ENCODE data around the gene TTYH3.
"Not testable (repeated sequence)": the region's sequence is repeated elsewhere in the genome, so short reads cannot be mapped to it uniquely, and the experiment has no call there.

The TTYH3 gene

GRCh38 chr7:2603044-2603965, 28.5 kb upstream of the TTYH3 start:
- DNase-seq = no peak

DNA sequence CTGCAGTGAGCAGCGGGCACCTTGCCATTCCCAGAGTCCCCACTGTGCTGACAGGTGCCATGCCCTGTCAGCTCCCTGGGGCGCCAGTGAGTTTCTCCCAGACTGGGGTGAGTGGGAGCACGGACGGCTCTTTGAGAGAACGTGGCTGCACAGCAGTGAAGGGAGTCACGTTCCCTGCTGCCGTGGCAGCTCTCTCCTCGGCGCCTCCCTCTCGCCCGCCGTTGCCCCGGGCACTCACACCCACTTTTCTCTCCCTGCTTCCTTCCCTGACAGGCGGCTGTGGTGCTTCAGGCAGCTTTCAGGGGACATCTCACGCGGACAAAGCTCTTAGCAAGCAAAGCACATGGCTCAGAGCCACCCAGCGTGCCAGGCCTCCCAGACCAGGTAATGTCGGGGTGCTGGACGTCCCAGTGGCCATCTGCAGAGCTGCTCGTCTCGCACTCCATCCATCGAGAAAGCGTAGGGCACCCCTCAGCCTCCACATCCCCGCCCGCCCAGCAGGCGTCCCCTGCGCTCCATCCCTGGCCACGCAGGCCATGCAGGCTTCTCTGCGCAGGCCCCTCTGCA, 27.1 kb upstream of the TTYH3 start:
- DNase-seq = no peak

- DNase-seq = no peak
Observed at GRCh38 chr7:2605608-2606538, 25.9 kb upstream of the TTYH3 start.

- DNase-seq = no peak
Observed at GRCh38 chr7:2606539-2606936, 25.2 kb upstream of the TTYH3 start.

DNA sequence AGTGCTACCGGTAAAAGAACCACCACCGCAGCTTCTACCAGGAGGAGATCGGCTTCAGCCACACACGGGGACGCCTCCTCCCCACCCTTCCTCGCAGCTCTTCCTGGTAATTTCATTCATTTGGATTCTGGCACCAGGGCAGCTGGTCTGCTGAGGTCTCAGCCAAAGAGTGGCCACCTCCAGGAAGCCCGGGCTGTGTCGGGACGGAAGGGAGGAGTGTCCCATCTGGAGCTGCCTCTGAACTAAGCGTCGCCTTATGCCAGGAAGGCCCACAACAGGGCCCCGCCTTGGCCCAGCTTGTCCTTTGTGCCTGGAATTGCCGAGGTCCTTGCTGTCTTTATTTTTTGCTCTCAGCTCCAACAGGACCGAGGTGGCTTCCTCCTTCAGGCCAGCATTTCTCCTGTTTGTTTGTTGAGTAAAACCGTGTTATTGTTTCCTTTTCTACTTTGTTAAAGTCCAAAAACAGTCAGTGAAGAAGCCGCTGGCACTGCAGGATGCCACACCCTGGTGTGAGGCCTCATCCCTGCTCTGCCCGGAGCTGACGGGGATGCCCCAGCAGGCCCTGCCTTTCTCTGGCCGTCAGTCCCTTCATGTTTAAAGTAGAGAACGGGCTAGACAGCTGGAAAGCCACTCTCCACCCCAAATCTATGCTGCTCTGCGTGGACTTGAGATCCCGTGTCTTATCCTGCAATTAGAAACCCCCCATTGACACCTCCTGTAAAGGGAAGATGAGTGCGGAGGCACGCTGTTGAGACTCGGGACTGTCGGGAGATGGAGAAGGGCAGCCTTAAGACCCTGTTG, 24.5 kb upstream of the TTYH3 start:
- peak; percentile 5 to 65 for DNase-seq

DNA sequence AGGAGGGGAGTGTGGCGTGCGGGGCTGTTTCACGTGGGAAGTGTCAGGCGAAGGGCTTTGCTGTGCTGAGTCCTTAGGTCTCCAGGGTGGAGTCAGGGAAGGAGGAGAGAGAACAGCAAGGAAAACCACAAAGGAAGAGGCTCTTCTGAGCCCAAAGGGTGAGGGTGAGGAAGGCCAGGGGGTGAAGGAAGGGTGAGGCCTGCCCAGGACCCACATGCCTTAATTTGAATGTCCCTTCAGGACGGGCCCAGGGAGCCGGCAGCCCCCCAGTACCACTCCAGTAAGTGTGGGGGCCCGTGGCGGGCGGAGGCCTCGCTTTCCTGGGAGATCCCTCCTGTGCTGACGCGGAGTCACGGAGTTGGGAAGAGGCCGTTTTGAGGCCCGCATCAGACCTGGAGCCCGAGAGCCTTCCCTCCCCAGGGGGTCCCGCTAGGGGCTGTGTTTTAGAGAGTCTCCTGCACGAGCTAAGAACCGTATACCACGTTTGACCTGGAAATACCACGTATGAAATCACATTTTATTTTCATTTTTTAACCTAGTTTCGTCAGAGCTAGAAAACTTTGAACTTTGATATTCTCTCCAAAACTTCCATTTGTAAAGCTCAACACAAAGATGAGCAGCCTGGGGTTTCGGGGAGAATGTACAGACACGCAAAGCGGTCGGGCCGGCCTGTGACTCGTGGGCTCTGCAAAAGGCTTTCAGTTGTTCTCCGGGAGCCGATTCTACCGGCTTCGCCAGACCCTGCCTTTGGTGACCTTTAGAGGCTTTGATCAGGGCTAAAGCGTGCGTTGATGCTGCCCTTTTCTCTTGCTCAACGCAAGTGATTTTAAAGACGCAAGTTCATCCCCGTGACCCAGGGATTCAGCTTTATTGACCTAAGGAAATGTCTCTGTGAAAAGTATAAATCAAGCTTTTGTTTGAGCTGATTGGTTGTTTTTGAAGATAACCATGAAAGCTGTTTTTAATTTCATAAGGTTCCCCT, 23.6 kb upstream of the TTYH3 start:
- DNase-seq = no peak

GRCh38 chr7:2608921-2609411, 22.8 kb upstream of the TTYH3 start:
- no peak for DNase-seq

DNA sequence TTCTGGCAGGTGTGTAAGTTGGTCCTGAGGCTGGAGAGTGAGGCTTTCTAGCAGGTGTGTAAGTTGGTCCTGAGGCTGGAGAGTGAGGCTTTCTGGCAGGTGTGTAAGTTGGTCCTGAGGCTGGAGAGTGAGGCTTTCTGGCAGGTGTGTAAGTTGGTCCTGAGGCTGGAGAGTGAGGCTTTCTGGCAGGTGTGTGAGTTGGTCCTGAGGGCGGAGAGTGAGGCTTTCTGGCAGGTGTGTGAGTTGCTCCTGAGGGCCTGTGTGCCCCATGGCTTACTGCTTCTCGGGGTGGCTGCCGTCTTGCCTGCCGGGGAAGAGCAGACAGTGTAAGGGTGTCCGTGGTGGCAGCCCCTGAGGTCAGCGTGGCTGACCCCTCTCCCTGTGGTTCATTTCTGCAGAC, 22.1 kb upstream of the TTYH3 start:
- DNase-seq = not testable (repeated sequence)

DNA sequence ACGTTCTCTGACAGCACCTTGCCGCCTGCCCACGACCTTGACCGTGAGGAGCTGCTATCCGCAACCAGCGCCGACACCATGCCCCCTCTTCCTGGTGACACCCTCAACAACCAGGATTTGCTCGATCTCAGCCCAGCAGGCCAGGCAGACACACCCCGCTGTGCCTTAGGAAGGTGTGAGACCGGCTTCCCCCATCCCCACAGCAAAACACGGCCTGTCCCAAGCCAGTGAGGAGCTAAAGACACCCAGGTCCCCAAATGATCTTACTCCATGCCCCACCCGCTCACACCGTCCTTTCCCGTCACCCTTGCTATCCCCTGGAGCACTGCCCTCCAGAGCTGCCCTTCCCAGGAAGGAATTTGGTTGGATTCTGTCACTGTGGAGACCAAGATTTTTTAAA, 21.3 kb upstream of the TTYH3 start:
- no peak for DNase-seq

- no peak for DNase-seq
Observed at GRCh38 chr7:2610898-2611297, 20.9 kb upstream of the TTYH3 start.

DNA sequence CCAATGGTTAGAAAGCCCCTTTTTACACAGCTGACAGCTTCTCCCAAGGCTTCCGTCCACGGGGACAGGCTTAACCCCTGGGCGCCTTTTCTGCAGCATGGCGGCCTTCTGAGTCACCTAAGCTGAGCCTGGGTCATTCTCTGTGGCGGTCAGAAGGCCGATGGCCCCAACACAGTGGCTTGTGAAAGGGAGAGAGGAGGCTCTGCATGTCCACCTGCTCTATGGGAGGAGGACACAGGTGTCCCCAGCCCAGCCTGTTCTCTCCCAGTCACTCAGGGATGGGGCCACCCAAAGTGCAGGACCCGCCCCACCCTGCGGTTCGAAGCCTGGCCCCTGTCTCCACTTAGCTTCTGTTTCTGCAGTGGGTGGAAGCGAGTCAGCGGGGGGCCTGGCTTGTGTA, 20.4 kb upstream of the TTYH3 start:
- DNase-seq = no peak

DNA sequence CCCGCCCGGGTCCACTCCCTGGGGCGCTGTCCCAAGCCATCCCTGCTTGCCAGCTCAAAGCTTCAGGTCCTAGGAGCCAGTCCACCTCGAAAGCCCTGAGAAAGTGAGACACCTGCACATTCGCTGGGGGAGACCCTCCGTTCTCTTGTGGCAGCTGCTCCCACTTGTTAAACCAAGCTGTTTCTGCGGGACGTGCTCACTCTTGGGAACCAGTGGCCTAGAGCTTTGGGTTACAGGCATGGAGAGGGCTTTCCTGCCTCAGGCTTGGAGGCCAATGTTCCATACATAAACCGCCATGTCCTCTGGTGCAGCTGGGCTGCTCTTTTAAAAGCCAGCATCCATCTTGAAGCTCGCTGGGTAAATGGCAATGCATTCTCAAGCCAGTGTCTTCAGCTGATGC, 19.9 kb upstream of the TTYH3 start:
- DNase-seq = no peak

- DNase-seq = no peak
Observed at GRCh38 chr7:2612445-2613097, 19.2 kb upstream of the TTYH3 start.

DNA sequence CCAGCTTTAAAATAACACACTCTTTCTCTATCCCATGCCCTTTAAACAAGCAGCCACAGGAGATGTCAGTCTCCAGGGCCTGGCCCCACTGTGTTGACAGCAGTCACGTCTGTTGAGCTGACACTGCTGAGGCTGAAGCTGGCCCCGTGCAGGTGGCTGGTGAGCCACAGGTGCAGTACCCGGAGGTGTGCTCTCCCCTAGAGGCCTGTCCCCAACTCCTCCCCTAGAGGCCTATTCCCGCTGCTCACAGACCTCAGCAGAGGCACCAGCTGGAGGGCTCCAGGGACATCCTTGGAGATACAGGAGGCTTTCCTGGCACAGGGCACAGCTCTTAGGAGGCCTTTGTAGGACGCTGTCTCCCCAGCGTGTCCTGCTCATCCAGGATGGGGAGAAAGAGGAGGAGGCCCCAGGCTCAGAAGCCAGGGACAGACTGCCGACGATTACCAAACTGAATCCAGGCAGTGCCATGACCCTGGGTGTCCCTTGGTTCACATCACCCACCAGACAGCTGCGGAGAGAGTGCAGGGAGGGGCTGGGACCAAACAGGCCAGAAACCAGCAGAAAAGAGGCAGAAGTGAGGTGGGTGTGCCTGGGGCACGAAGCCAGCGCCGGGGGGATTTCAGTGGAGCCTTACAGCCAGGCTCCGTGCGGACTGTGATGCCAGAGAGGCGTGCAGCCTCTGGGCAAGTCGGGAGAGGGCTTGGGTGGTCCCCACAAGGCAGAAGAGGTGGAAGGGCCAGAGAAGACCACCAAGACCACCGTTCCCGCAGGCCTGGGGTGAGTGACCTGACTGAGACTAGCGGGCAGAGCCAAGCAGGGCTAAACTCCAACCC, 18.5 kb upstream of the TTYH3 start:
- DNase-seq = no peak

DNA sequence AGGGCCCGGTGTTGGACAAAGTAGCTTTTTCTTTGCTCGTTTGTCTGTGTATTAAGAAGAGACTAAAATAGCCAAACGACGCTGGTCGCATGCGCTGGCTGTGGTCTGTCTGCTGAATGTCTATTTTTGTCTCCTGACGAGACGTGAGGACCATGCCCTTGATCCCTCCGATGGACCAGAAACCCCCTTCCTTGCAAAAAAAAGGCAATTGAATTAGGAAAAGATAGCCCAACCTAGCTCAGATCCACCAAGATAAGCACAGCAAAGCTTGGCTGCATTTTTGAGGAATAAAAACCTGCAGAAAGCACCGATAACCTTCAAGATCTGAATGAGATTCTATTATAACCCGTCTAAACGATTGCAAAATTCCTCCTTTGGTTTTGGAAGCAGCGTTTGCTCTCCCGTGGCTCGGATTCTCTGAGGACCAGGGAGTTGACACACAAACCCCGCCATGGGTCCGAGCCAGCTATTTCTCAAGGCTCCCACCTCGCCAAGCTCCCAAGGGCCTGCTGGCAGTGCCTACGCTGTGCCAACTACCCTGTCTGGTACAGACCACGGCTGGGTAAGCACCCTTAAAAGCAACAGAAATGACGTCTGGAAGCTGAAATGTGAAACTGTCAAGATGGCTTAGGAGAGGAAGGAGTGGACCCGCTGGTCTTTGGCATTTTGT, 17.7 kb upstream of the TTYH3 start:
- no peak for DNase-seq

DNA sequence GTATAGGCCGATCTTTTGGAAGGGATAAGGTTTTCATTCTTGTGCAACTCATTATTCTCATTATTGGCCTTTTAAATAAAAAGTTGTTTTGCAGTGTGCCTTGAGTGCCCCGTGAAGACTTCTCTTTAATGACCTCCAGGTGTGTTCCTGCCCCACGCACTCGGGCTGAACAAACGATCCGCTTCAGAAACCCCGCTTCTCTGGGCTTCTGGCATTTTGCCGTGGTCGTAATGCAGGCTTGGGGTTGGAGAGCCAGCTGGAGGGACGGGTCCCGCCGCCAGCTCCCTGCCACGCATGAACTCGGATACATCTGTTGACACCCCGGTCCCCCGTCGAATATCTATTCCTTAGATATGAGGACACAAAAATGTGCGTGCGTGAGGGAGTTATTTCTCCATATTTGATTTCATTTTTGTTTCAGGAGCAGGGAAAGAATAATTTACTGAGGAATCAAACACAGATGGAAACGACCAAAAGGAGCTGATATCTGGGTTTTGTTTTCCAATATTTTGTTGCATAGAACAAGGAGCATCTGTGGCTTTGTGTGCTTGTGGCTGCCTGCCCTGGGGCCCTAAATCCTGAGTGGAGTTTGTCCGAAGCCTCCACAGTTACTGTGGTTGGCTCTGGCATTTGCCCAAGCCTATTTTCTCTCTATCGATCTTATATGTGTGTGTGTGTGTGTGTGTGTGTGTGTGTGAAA, 17.0 kb upstream of the TTYH3 start:
- DNase-seq = no peak

- no peak for DNase-seq
Observed at GRCh38 chr7:2616387-2617324, 15.1 kb upstream of the TTYH3 start.

All from cerebellar nuclear complex (tissue), 1 donor.